HT1080 (cell line): ENCODE results near the gene TCERG1L. TPM values are rescaled to one million over a fixed set of nuclear protein-coding genes. Genes with fewer than 3 reads are reported as not detected.
"Not testable (repeated sequence)": the region's sequence is repeated elsewhere in the genome, so short reads cannot be mapped to it uniquely, and the experiment has no call there.

ENCODE experiments used
- DNase-seq: peaks from one replicate; pipeline ENCODE4 v3.0.0-alpha.2; 2015; ENCODE audit warnings: low read depth
- total RNA-seq: library from RNA; depleted of rRNA; stranded (reverse); fragments of >200 nt; shearing (Covaris generic); gene quantifications from 2 replicates; pipeline ENCODE4 v1.2.3, GENCODE V29; 2014

The TCERG1L gene
- total RNA-seq, 1 experiment from 2014 or later = not detected

DNA sequence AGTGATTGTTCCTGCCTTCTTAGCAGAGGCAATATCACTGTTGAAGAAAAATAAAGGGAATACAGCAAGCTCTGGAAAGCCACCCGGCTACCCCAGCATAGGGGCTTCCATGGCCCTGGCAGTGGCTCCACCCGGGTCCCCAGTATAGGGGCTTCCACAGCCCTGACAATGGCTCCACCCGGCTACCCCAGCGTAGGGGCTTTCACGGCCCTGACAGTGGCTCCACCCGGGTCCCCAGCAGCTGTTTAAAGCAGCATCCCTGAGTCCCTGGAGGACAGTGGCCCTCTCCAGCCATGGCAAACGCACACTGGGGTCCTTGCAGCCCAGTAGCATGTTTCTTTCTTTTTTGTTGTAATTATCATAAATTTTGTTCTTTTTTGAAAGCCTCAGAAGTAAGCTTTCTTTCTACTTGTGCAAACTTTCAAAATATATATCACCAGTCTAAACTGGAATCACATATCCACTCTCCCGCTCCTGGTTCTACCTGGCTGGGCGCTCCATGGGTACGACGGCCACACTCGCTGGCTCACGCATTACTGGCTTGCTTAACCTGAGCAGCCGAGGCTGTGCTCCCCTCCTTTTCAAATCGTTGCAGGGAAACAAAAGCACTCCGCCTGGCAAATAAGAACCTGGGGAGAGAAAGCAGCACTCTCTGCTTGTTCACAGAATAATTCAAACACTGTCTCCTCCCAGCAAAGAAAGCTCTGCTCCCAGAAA is 62.1 kb downstream of the TCERG1L start:
- DNase-seq = no peak

DNA sequence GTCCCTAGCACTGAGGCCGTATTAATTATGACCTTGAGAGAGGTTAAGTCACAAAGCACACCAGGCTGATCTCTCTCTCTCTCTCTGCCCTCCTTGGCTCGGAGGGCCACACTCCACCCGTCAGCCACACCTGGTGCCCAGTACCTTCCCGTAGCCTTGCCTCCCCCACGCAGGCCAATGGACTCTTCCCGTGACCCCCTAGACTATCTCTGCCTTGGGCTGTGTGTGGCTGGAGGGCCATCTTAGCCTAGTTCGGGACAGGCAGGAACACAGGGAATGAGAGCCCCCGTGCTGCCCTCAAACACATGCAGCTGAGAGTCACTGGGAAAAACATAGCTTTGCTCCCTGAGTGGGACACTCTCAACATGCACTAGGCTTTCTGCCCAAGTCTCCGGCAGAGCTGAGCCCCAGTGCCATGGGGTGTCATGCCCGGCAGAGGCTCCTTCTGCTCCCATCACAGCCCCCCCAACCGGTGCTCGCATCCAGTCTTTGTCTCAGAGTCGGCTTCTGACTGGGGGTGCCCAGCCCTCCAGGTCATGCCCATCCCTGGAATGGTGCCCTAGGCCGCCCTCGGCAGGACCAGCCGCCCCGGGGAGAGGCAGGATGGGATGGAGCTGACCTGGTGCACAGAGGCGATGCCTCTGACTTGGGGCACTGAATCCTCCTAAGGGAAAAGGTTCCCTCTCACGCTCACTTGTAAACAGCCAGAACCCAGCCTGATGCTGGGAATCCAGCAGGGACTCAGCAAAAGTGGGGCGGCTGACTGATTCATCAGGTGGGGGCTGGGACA is 63.0 kb downstream of the TCERG1L start:
- no peak for DNase-seq

DNA sequence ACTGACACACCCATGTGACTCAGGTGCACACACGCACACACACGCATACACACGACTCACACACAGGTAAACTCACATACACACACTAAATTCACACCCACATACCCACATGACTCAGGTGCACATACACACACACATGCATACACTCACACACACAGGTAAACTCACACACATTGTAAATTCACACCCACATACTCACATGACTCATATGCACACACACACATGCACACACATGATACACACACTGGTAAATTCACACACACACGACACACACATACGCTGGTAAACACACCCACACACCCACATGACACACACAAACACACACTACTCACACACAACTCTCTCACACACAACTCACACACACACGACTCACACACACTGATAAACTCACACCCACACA is 63.6 kb downstream of the TCERG1L start:
- DNase-seq = no peak

DNA sequence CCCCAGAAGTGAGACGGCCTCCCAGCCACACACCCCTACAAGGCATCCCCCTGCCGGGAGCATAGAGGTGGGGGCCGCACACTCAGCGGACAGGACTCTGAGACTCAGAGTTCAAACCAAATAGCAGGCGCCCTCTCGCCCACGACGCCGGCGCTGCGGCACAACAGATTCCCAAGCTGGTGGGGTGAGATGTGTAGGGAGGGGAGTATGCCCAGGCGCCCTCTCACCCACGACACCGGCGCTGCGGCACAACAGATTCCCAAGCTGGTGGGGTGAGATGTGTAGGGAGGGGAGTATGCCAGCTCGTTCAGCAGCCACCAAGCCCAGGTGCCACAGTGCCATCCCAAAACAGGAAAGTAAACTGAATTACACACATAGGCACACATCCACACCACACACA is 64.7 kb downstream of the TCERG1L start:
- no peak for DNase-seq

DNA sequence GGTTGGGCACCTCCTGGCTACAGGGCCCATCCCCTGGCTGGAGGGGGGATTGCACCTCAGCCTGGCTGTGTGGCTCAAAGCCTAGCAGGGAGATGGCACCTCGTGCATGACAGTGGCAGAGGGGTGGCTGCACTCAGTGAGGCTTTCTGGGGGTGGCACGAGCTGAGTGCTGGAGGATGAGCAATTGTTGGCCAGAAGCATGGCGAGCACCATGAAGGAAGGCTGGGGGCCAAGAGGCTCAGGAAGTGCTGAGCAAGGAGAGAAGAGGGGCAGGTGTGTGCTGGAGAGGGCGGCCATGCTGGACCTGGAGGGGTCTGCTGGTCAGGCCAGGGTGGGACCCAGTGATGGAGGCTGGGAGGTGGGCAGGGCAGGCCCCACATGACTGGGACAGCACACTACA is 65.4 kb downstream of the TCERG1L start:
- no peak for DNase-seq

DNA sequence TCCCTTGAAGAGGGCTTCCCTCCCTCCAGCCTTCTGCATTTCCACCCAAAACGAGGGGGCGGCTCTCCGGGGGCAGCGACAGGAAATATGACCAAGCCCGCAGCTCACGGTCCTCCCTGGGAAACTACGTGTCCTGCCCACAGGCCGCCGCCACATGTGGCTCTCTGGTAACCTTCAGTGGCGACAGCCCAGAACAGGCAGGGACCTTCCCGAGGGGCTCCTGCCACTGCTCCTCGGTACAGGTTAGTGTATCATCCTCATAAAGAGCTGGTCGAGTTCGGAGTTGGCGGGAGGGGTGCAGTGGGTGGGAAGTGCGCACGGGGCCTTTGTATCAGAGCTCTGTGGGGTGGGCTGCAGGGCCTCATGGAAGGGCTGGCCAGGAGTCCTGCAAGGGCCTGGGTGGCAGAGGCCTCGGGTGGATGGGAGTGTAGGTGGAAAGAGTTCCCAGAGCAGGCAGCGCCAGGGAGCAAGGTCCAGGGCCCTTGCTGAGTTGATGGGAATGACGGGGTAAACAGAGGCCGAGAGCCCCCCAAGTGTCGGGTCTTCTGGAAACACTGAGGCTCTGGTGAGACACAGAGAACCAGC is 66.0 kb downstream of the TCERG1L start:
- DNase-seq = no peak

DNA sequence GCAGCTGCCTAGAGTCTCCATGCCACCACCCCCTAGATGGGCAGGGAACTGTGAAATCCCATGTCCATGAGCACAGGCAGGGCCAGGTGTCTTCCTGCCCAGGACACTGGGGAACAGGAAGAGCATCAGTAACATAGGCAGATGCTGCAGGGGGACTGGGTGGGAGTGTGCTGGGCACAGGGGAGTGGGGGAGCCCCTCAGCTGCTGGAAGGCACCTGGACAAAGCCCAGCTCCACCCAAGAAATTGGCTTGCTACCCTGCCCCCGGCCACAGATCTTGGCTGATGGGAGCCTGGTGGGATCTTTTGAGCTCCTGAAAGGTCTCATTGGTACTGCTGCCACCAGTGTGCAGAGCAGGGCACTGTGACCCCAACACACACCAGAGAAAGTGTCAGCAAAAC is 66.7 kb downstream of the TCERG1L start:
- DNase-seq = no peak

DNA sequence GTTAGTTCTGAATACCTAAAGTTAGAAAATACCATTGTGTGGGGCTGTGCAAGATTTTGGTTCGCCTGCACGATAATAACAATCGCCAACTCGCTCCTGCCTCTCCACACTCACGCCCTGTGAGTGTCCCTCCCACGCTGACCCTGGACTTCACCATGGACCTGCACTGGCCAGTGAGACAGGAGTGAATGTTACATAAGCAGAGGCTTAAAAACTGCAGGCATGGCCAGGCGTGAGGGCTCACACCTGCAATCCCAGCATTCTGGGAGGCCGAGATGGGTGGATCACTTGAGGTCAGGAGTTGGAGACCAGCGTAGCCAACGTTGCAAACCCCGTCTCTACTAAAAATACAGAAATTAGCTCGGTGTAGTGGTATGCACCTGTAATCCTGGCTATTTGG is 68.4 kb downstream of the TCERG1L start:
- no peak for DNase-seq

DNA sequence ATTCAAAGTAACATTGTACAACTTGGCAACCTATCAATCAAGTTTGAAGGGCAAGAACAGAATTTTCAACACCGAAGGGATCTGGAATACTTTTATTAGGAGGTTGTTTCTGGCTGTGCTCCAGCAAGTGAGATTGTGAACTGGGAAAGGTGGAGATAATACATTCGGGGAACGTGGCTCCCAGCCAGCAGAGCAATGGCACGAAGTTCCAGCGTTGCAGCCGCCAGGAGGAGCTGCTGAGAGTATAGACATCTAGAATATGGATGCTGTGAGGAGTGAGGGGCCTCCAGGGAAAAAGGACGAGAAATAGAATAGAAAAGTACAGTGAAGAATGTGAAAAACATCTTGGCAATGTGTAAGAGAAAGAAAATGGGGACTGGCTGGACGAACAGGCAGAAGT is 69.5 kb downstream of the TCERG1L start:
- DNase-seq = peak; percentile 17

DNA sequence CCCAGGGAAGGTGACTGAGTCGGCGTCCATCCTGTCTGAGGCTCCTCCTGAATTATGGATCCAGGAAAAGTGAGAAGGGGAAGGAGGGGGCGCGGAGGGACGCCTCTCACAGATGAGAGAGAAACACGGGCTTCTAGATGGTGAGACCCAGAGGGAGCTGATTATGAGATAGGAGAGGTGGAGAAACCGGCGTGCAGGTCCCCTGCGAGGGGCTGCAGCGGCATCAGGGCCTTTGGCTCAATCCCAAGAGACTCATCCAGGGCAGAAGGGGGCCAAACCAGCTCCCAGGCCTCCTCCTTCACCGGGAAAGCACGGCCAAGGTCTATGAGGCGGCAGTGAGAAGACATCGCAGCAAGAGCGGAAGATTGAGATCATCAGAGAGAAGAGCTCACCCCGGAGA is 70.8 kb downstream of the TCERG1L start:
- DNase-seq = no peak

DNA sequence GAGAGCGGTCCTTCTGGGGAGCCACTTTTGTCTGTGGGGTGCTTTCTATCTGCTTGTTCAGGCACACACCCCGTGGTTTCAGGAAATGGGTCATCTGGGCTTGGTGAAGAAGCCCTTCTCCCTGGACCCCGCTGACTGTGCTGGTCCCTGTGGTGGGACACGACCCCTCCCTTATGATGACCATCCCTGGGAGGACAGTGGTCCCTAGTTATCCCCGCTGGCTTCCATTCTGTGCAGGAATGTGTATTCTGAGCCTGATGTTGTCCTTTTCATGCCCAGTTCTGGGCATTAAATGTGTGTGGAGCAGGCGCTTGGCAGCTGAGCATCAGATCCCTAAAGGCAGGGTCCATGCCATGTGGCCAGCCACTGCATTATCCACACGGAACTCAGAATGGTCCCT is 71.6 kb downstream of the TCERG1L start:
- no peak for DNase-seq

DNA sequence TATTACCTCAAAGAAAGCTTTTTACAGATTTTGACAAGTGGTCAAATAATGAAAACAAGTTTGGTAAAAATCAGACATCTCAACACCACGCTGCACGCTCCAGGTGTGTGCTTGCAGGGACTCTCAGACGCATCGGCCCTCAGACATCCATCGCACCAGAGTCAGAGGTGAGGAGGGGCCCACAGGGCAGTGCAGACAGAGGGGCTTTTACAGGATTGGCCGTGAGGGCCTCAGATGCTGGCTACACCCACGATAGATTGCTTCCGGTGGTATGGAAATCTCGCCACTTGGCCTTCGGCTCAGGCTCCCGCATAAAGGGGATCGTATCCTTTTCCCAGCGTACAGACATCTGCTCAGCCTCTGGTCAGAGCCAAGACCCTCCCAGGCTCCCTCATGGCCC is 72.1 kb downstream of the TCERG1L start:
- no peak for DNase-seq

DNA sequence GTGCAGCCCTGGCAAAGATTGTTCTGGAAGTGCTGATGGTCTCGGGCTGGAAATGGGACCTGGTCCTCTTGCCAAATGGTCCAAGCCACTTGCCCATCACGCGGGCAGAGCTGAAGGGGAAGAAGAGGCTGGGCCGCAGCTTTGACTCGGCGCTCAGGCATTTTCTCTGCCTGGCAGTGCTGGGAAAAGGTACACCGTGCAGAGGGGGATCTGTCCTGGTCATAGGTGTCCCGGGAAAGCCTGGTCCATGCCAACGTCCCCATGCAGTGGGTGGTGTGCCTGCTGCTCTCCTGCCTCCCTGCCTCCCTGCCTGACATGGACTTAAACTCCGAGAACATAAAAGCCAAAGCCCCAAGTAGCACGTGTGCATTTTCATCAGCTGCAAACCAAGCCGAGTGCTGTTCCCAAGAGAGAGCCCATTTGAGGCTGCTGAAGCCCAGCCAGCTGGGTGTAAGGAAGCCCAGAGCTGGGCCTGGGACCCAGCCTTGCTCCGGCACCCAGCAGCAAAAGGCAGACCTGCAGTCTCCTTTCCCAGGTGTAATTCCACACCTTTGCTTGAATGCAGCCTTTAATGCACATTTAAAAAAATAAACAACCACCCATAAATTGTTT is 72.7 kb downstream of the TCERG1L start:
- no peak for DNase-seq

DNA sequence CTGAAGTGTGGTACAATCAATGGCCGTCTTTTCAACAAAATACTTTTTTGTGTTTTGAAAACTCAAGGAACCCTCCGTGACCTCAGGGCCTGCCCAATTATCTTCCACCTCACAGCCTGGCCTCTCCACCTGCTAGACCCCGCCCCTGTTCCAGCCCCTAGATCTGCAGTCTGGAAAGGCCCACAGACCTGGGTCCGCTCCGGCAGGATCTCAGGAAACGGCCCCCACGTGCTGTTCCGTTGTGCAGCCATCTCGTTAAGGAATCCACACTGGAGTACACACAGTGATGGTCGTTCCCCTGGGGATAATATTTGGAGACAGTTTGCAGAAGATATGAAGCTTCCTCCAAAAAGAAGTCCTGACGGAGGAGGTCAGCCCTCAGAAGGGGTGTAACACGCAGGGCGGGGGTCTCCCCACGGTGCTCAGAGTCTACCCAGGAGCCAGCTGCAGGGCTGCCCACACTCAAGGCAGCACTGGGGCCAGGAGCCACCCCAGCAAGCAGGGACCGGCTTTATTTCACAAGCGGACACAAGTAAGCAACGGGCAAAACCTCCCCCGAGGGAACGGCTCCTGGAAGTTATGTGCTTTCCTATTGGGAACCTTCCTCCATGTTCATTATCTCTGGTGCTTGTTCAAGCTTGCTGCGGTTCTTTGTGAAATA is 73.4 kb downstream of the TCERG1L start:
- DNase-seq = no peak

DNA sequence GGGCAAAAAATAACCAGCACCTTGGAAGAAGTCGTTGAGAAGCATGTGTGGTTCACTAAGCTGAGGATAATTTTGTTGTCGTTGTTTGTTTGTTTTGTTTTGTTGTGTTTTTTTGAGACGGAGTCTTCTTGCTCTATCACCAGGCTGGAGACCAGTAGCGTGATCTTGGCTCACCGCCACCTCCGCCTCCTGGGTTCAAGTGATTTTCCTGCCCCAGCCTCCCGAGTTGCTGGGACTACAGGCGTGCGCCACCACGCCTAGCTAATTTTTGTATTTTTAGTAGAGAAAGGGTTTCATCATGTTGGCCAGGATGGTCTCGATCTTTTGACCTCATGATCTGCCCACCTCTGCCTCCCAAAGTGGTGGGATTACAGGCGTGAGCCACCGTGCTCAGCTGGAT is 76.9 kb downstream of the TCERG1L start:
- not testable (repeated sequence) for DNase-seq

DNA sequence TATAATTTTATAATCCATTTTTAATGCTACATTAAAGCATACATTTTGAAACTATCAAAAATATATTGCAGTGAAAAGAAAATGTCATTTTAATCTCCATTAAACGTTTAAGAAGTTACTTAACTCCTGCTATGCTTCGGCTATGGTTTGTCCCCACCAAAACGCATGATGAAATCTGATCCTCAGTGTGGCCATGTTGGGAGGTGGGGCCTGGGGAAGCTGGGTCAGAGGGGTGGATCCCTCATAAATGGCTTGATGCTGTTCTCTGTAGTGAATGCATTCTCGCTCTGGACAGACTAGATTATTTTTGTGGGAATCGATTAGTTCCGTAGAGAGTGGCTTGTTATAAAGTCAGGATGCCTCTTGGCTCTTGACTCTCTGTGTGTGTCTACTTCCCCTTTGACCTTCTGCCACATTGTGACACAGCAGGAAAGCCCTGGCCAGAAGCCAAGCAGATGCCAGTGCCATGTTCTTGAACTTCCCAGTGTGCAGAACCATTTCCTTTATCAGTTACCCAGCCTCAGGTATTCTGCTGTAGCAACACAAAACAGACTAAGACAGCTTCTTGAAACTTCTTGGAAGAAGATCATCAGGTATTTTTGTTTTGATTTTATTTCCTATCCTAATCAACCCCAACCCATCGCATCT is 77.8 kb downstream of the TCERG1L start:
- no peak for DNase-seq

DNA sequence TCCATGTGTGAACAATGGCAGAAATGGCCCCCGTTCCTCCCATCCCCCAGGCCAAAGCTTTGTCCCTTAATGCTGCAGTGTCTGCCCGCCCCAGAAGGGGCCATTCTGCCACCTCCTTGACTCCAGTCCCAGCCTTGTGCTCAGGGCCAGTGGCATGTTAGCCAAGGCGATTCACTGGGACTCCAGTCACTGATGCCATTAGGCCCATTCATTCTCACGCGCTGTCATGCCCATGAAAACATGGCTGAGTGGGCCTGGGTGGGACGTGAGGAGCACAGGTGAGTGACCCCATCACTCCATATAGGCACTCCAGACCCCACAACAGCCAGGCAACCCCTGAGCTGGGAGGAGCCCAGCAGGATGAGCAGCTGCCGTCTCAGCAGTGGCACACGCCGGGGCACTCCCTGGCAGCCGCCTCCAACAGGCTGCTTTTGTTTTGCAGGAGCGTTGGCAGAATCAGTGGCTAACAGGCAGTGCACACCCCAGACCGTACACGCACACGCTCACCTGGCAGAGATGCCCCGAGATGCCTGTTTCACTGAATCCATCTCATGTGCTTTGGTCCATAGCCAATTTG is 79.5 kb downstream of the TCERG1L start:
- DNase-seq = no peak

DNA sequence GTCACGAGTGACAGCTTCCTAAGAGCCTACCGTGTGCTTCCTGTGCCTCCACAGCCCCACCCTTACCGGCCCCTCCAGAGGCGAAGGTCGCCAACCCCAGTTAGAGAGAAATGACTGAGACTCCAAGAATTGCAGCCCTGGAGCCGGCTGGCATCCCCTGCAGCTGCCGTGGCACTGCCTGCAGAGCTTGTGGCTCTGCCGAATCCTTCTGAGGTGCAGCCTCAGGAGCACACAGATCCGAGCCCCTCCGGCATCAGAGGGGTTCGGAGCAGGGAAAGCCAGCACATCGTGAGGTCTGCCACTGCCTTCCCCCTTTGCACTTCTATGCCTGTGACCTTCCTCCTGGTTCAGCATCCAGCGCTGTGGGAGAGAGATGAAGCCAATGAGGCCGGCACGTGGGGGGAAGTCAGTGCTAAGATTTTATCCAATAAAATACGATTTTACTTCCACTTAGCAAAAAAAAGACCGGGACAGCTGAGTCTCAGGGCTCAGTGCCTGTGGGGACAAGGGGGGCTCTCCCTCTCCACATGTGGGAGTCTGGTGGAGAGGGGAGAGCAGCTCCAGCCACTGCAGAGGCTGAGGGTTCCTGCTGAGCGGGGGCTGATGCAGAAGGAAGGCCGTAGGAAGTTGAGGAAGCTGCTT is 80.1 kb downstream of the TCERG1L start:
- no peak for DNase-seq

DNA sequence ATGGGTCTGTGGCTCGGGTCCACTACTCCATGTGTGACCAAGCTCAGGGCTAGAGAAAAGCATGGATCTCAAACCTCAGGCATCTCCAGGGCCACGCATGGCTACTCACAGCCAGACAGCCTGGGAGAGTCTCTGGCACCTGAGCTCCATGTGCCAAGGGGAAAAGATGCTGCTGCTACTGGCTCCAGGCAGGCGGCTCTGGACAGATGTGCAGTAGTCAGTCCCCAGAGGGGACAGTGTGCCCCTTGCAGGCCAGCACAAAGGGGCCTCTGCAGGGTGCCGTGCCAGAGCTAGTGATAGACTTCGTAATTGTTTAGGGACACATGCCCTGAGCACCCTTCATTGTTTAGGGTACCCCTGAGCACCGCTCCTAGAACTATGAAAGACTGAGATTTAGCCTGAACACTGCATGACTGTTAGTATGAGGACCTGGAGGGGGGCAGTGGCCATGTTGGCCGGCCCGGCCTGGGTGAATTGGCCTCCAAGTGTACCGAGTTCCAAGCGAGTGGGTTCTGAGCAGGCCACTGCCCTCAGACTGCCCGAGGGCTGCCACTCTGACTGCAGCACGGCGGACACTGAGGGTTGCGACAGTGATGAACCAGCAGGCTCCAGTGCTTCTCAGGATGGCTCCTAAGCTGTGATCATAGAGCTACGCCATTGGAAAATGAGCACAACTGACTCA is 80.7 kb downstream of the TCERG1L start:
- no peak for DNase-seq

DNA sequence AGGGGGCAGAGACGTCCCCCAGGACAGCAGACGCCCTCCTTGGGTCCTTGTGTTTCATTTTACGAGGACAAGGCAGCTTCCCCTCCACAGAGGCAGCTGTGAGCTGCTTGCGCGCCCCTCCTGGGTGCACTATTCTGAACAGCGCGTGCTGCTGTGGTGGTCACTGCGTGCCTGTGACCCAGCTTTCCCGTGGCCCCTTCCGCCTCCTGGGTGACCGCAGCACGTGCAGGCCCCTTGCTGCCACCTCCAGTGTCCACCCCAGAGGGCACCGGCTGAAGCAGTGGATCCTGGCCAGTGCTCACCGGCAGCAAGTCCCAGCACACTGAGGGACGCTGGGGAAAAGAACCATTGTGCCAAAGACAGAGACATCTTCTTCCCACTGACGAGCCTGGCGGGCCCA is 81.4 kb downstream of the TCERG1L start:
- no peak for DNase-seq
